GM13977 (cell line): ENCODE results near the gene MTOR.
"Not testable (repeated sequence)": the region's sequence is repeated elsewhere in the genome, so short reads cannot be mapped to it uniquely, and the experiment has no call there.

Source experiments
- DNase-seq: peaks from one replicate; pipeline ENCODE4 v3.0.0; 2012; ENCODE audit warnings: low spot score
- in situ Hi-C: fragments of 300-500 bp; cut with MboI; formaldehyde crosslinking; loops from one replicate; pipeline ENCODE4 v1.12.0; 2022; ENCODE audit warnings: low sequenced_read_pairs, low pct_unique_long_range_greater_than_20kb, mixed read lengths, inconsistent platforms; ENCODE audit not compliant: unreplicated experiment
- TF ChIP-seq, protein P1 (sequence below): IDR thresholded peaks from 2 replicates; pipeline ENCODE4 v1.5.1; 2012; ENCODE audit warnings: mild to moderate bottlenecking, control low read depth; ENCODE audit not compliant: insufficient read depth; ENCODE audit errors: extremely low read depth, missing control alignments

Gene MTOR

DNA sequence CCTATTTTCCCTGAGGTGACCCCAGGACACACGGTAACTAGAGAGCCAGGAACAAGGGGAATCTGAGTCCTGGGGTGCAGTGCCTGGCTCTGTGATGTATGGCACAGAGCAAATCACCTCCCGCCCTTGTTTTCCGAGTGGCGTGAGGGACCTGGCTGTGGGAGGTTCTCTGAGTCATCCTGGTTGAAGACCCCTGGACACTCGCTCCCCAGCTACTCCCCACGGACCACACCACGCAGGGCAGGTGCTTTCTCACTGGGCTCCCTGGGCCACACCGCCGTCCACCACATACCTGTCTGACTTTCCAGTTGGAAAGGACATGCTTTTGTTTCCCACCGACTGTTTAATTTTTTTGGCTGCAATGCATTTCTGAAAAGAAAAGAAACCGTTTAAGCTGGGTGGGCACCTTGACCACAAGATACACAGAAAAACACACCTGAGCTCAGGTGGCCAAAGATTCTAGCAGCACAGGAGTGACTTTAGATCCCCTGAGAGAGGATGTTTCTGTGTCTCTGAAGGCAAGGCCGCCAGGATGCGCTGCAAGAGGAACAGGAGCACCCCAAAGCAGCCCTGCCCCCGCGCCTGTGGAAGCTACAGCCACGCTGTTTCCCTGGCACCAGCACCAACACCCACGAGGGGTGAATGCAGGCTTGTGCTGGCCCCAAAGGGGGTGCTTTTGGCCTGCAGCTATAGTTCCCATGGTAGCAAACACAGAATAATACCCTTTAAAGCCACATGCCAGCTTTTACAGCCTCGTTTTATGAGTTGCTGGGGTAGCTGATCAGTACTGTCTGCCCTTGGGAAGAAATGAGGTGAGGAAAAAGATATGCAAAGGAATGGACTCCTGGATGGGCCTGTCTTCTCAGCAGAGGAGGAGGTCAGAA lies 194.4 kb downstream of the MTOR start:
- DNase-seq: no peak
- TF ChIP-seq, protein P1, sequence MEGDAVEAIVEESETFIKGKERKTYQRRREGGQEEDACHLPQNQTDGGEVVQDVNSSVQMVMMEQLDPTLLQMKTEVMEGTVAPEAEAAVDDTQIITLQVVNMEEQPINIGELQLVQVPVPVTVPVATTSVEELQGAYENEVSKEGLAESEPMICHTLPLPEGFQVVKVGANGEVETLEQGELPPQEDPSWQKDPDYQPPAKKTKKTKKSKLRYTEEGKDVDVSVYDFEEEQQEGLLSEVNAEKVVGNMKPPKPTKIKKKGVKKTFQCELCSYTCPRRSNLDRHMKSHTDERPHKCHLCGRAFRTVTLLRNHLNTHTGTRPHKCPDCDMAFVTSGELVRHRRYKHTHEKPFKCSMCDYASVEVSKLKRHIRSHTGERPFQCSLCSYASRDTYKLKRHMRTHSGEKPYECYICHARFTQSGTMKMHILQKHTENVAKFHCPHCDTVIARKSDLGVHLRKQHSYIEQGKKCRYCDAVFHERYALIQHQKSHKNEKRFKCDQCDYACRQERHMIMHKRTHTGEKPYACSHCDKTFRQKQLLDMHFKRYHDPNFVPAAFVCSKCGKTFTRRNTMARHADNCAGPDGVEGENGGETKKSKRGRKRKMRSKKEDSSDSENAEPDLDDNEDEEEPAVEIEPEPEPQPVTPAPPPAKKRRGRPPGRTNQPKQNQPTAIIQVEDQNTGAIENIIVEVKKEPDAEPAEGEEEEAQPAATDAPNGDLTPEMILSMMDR: no peak
- in situ Hi-C loops: no loop called here

DNA sequence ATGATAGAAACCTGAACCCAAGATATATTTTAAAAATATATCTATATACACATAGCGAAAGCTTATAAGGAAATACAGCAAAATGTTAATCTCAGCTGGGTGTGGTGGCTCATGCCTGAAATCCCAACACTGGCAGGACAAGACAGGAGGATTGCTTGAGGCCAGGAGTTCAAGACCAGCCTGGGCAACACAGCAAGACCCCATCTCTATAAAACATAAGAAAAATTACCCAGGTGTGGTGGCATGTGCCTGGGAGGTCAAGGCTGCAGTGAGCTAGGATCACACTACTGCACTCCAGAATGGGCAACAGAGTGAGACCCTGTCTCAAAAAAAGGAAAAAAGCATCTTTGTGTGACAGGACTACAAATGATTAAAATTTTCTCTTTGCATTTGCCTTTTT lies 196.6 kb downstream of the MTOR start:
- in situ Hi-C loops: no loop called here
- TF ChIP-seq, protein P1: no peak
- DNase-seq: no peak

DNA sequence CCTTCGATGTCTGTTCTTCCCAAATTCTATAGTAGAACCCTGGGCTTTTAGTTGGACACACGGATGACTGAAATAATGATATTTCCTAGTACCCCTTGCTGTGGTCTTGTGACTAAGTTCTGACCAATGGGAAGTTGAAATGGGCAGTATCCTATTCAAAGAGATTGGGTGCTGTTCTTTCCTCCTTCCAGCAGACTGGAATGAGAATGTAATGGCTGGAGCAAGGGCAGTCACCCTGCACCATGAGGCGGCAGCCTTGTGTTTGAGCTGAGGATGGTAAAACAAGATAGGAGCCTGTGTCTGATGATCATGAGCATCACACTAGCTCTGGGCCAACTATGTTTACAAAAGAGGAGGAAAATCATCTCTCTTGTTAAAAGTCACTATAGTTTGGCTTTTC lies 197.4 kb downstream of the MTOR start:
- in situ Hi-C loops: no loop called here
- TF ChIP-seq, protein P1: no peak

DNA sequence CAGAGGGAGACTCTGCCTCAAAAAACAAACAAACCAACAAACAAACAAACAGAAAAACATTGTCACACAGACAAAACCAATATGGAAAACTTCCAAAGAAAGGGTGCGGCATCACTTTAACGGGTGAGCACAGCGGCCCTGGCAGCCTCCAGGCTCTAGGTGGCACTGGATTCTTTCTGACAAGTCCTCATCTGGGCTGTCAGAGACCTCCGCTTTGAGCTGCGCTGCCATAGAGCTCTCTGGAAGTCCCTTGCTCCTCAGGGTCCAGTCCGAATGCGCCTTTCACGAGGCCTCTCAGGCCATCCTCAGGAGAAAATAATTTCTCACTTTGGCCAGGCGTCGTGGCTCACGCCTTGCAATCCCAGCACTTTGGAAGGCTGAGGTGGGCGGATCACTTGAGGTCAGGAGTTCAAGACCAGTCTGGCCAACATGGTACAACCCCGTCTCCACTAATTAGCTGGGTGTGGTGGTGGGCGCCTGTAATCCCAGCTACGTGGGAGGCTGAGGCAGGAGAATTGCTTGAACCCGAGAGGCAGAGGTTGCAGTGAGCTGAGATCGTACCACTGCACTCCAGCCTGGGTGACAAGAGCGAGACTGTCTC lies 198.3 kb downstream of the MTOR start:
- TF ChIP-seq, protein P1: peak; percentile 12
- in situ Hi-C loops, DNase-seq: not testable (repeated sequence)

More for the DNA sequence above, 197.4 kb downstream of the MTOR start:
- no peak for DNase-seq

DNA sequence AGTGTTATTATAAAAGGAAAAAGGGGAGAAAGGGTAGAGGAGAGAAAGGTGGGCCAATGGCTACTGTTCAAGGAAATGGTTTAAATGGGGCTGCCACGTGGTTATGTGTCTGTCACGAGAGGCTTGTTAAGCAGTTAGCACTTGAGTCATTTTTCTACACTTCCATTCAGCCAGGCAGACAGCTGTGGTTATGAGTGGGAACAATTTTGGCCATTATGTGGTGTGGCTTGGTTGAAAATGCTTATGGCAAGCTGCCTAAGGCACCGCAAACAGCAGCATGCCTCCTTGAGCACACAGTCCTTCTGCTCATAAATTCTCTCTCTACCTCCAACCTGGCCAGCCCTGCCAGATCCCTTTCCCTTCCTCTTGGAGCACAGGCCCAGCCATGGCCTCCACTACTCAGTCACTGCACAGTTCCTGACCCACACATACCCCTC lies 199.4 kb downstream of the MTOR start:
- DNase-seq: peak; percentile 84
- in situ Hi-C loops: no loop called here

DNA sequence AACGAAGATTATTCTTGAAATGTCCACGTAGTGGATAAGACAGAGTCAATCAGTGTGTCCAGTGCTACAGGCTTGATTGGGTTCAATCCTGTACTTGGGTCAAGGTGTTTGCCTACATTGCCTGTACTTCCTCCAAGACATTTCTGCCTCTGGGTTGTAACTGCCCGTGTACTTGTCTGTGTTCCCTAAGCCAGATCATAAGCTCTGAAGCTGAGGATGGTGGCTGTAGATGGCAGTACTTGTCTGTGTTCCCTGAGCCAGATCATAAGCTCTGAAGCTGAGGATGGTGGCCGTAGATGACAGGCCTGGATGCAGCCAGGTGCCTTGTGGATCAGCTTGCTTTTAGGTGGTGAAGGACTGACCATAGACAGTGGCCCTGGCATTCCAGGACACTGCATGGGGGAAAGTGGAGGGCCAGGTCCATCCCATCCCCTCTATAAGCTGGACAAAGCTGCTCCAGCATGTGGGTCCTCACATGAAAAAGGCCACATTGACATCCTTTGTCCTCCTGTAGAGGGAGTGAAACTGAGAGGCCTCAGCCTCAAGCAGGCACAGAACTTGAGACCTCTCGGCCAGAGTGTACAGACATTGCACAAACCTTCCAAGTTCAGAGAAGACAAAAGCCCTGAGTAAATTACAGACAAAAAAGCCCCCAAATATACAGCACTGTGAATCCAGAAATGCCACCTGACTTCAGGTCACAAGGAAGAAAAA lies 200.5 kb downstream of the MTOR start:
- TF ChIP-seq, protein P1: no peak
- in situ Hi-C loops: no loop called here
- no peak for DNase-seq

More for the DNA sequence above, 199.4 kb downstream of the MTOR start:
- TF ChIP-seq, protein P1: no peak
